Measurements from ENCODE around the gene LINGO3.

DNA sequence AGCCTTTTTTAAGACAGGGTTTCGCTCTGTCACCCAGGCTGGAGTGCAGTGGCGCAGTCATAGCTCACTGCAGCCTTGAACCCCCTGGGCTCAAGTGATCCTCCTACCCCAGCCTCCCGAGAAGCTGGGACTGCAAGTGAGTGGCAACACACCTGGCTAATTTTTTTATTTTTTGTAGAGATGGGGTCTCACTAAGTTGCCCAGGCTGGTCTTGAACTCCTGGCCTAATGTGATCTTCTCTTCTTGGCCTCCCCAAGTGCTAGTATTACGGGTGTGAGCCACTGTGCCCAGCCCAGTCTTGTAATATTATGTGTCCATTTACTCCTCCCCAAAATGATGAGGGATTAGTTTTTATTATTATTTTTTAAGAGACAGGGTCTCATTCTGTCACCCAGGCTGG is 3.1 kb upstream of the LINGO3 start:
- TF ChIP-seq CTBP1 (IDR thresholded peaks at IDR 0.05; ENCODE audit: borderline replicate concordance) (no peak), SP1 (IDR thresholded peaks at IDR 0.05) (no peak)
